Muscle layer of colon (tissue), 2 donors: ENCODE results near the gene CTBP1.

Experiments used
- H3K27ac ChIP-seq: one replicate; pipeline ENCODE4 v1.7.0; 2013; ENCODE audit warnings: low read depth, mild to moderate bottlenecking, low read length, moderate library complexity
- H3K27me3 ChIP-seq, 2 donors: one replicate each; pipeline ENCODE4 v1.7.0; 2013; ENCODE audit warnings: low read length in 2 of 2, mild to moderate bottlenecking in 2 of 2; ENCODE audit not compliant: insufficient read depth in 2 of 2, control insufficient read depth in 1 of 2
- H3K36me3 ChIP-seq: one replicate; pipeline ENCODE4 v1.7.0; 2013; ENCODE audit warnings: mild to moderate bottlenecking, low read length; ENCODE audit not compliant: insufficient read depth
- H3K4me1 ChIP-seq: one replicate; pipeline ENCODE4 v1.7.0; 2013; ENCODE audit warnings: mild to moderate bottlenecking, low read length; ENCODE audit not compliant: insufficient read depth
- H3K4me3 ChIP-seq, 2 donors: one replicate each; pipeline ENCODE4 v1.7.0; 2013; ENCODE audit warnings: low read length in 2 of 2, low read depth in 1 of 2, mild to moderate bottlenecking in 1 of 2, moderate library complexity in 1 of 2
- H3K9ac ChIP-seq: one replicate; pipeline ENCODE4 v1.7.0; 2013; ENCODE audit warnings: low read length
- H3K9me3 ChIP-seq: one replicate; pipeline ENCODE4 v1.7.0; 2013; ENCODE audit warnings: mild to moderate bottlenecking, low read length
- donor health status: abdominal sarcoma.
- donor health status: Adenocarcinoma of cecum.

Gene CTBP1

DNA sequence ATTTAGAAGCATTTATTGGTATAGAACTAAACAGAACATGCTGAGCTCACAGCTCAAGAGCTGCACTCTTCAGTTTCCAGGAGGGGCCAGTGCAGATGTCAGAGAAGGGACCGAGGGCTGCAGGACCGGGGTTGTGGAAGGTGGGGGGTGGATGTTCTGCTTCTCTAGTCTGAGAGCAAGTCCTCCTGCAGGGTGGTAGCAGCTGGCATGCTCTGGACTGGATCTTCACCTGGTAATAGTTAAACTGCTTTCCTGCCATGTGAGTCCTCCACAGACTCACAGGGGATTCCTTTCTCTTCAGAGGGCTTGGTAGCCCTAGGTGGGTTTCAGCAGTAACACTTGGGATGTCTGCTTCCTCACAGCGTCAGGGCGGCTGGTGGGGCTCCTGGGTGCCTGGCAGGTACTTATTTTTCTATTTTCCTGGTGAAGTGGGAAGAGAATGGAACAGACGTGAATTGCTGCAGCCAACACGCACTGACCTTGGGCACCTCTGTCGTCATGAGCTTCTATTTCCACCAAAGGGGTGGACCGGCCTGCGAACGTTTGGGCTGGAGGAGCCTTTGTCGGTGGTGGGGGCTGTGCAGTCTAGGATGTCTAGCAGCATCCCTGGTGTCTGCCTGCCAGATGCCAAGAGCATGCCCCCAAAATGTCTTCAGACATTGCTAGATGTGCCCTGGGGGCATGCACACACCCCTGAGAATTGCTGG, 43.2 kb upstream of the CTBP1 start:
- no peaks in the 10 kb centered on the region for H3K27me3 ChIP-seq
- no peak overlapping the region for H3K4me3 ChIP-seq
- no peak overlapping the region for H3K9ac ChIP-seq
- peaks cover 35% of the 10 kb centered on the region for H3K4me1 ChIP-seq
- no peak overlapping the region for H3K27ac ChIP-seq
- H3K9me3 ChIP-seq: no peaks in the 10 kb centered on the region
- H3K36me3 ChIP-seq: peaks cover 5% of the 10 kb centered on the region

DNA sequence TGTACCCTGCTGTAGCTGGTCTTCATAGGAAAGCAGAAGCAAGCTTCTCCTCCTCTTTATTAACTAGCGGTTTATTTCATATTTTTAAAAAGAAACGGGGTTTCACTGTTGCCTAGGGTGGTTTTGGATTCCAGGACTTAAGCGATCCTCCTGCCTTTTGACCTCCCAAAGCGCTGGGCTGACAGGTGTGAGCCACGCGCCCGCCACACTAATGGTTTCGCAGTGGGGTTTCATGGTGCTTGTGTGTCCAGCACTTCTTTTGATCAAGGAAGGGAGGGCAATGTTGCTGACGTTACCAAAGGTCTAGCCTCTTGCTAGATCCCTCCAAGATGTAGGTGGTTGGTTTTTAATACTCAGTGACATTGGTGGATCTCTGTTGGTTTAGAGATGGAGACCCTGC, 42.2 kb upstream of the CTBP1 start:
- peak overlapping the region in 1 of 2 donors; percentile 90 for H3K4me3 ChIP-seq
- no peak overlapping the region for H3K27ac ChIP-seq
- no peaks in the 10 kb centered on the region for H3K27me3 ChIP-seq
- H3K36me3 ChIP-seq: no peaks in the 10 kb centered on the region
- no peaks in the 10 kb centered on the region for H3K9me3 ChIP-seq
- H3K4me1 ChIP-seq: peaks cover 35% of the 10 kb centered on the region
- peak overlapping the region; percentile 82 for H3K9ac ChIP-seq

DNA sequence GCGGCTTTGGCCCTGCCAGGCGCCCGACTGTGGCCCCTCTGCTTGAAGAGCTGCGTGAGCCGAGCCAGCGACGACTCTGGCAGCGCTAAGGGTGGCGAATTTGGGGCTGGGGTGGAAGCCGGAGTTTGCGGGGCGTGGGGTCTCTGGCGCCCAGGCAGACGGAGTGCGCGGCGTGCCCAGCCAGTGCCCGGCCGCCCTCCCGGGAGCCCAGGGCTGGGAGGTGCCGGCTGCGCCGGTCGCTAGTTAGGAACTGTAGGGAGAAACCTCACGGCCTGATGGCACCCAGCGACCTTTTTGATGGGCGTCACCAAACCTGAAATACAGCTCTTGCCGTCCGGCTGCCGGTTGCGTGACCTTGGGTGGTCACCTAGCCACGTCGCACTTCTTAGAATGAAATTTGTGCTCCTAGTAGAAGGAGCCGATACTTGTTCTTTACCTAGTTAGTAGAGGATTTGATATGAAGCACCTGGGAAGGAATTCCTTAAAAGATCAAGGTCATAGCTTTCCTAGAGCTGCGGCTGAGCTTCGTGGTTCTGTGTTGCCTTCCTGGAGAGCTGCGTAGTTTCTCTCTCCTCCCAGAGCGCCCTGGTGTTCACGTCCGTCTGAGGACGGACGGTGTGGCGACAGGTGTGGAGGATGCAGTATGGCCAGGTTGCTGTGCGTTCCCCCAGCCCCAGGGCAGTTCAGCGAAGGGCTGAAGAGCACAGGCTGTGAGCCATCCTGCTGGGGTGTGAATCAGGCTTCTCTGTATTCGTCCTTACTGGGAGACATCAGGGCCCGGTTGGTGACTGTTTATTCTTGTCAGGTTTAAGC, 41.4 kb upstream of the CTBP1 start:
- no peaks in the 10 kb centered on the region for H3K27me3 ChIP-seq
- H3K27ac ChIP-seq: peak overlapping the region; percentile 82
- peaks cover 35% of the 10 kb centered on the region for H3K4me1 ChIP-seq

GRCh38 chr4:1289207-1290164, 40.6 kb upstream of the CTBP1 start, which contains the start of gene MAEA:
Gene MAEA, plus strand, starts transcription at chr4:1289891. Its CDS starts 23 bp downstream, at chr4:1289914.
- H3K4me3 ChIP-seq: peak within 1 kb of the TSS; percentile 78 to 90
- H3K36me3 ChIP-seq: no peaks in the 10 kb centered on the region
- H3K9me3 ChIP-seq: no peaks in the 10 kb centered on the region
- no peaks in the 10 kb centered on the region for H3K27me3 ChIP-seq
- peak within 1 kb of the TSS; percentile 82 for H3K27ac ChIP-seq
- peaks cover 31% of the 10 kb centered on the region for H3K4me1 ChIP-seq
- peak within 1 kb of the TSS; percentile 82 for H3K9ac ChIP-seq

More for the DNA sequence above, 41.4 kb upstream of the CTBP1 start:
- H3K36me3 ChIP-seq: no peaks in the 10 kb centered on the region
- H3K9me3 ChIP-seq: no peaks in the 10 kb centered on the region
- peak overlapping the region; percentile 78 to 90 for H3K4me3 ChIP-seq
- H3K9ac ChIP-seq: peak overlapping the region; percentile 82

GRCh38 chr4:1288786-1289185, 39.9 kb upstream of the CTBP1 start:
- Histone ChIP-seq H3K36me3 (no peaks in the 10 kb centered on the region), H3K9me3 (no peaks in the 10 kb centered on the region), H3K9ac (no peak overlapping the region), H3K27ac (peak overlapping the region; percentile 59), H3K27me3 (no peaks in the 10 kb centered on the region), H3K4me3 (peak overlapping the region; percentile 78 to 90), H3K4me1 (peaks cover 25% of the 10 kb centered on the region)

DNA sequence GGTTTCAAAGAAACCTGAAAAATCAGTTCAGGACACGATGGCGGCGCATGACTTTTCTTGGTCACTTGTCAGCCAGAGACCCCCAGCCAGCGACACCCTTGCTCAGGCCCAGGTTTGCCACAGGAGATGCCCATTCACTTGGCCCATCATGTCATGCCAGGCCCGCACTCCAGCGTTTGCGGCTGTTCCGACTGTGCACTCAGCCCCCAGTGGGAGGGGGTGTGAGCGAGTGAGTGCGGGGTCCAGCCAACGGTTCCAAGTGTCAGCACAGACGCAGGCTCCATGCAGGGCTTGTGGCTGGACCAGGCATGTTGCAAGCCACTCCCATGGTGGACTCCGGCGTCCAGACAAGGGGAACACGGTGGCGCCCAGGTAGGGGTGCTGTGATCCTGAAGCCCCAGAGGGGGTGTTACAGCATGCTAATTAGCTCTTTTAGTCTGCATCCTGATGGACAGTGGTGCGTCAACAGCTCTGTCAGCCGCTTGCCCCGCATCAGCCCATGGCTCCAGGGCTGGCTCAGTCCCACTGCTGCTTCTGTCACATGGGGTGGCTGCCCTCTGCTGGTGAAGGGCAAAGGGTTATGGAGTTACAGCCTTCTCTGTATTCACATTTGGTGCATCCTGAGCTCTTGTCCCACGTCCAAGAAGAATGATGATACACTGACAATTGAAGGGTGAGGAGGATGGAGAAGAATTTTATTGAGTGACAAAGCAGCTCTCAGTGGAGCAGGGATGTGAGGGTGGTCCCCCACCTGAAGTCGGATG, 37.0 kb upstream of the CTBP1 start:
- H3K4me3 ChIP-seq: no peak overlapping the region
- H3K4me1 ChIP-seq: peaks cover 4% of the 10 kb centered on the region
- H3K9ac ChIP-seq: no peak overlapping the region
- no peaks in the 10 kb centered on the region for H3K36me3 ChIP-seq
- H3K27ac ChIP-seq: no peak overlapping the region
- no peaks in the 10 kb centered on the region for H3K9me3 ChIP-seq
- no peaks in the 10 kb centered on the region for H3K27me3 ChIP-seq

- Histone ChIP-seq H3K4me3 (no peak overlapping the region), H3K9me3 (no peaks in the 10 kb centered on the region), H3K27me3 (no peaks in the 10 kb centered on the region), H3K27ac (no peak overlapping the region), H3K36me3 (no peaks in the 10 kb centered on the region), H3K9ac (no peak overlapping the region), H3K4me1 (no peaks in the 10 kb centered on the region)
Measured at GRCh38 chr4:1285151-1285789, 36.3 kb upstream of the CTBP1 start.

DNA sequence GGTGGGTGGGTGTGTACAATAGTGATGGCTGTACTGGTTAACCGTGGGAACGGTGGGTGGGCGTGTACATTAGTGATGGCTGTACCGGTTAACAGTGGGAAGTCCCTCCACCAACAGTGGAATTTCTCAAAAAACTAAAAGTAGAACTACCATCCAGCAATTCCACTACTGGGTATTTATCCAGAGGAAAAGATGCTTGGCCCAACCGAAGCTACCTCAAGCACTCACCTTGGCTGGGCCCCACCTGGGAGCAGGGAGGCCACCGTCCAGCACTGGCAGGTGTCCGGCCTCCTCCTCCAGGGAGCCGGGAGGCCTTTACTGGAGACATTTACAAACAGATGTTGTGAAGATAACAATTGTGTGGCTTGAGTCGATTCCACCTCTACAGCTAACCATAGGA, 34.8 kb upstream of the CTBP1 start:
- Histone ChIP-seq H3K4me3 (no peak overlapping the region), H3K36me3 (no peaks in the 10 kb centered on the region), H3K27ac (no peak overlapping the region), H3K4me1 (no peaks in the 10 kb centered on the region), H3K27me3 (no peaks in the 10 kb centered on the region), H3K9ac (no peak overlapping the region), H3K9me3 (no peaks in the 10 kb centered on the region)

- no peaks in the 10 kb centered on the region for H3K27me3 ChIP-seq
- no peaks in the 10 kb centered on the region for H3K4me1 ChIP-seq
- no peaks in the 10 kb centered on the region for H3K36me3 ChIP-seq
- no peak overlapping the region for H3K4me3 ChIP-seq
- no peak overlapping the region for H3K27ac ChIP-seq
- H3K9me3 ChIP-seq: no peaks in the 10 kb centered on the region
- no peak overlapping the region for H3K9ac ChIP-seq
Measured at GRCh38 chr4:1279253-1279652, 30.3 kb upstream of the CTBP1 start.
